ENCODE measurements around the gene DGCR2.

The DGCR2 gene

GRCh38 chr22:19039796-19040280 is 82.4 kb downstream of the DGCR2 start:
- Histone ChIP-seq H4K20me1 (ENCODE audit: insufficient read depth, low read length) (no peaks in the 10 kb centered on the region), H3K9me3 (replicated peaks; ENCODE audit: insufficient read depth, low read length) (no peaks in the 10 kb centered on the region), H3K27me3 (replicated peaks; ENCODE audit: insufficient read depth, low read length) (no peaks in the 10 kb centered on the region), H2AFZ (ENCODE audit: low read length) (no peak overlapping the region), H3K4me3 (ENCODE audit: low read length) (no peak overlapping the region), H3F3A (ENCODE audit: insufficient read depth, low read length) (no peaks in the 10 kb centered on the region), H3K27ac (ENCODE audit: low read length) (no peak overlapping the region), H3K4me1 (ENCODE audit: low read length) (no peaks in the 10 kb centered on the region), H3K79me2 (ENCODE audit: low read length) (no peaks in the 10 kb centered on the region), H3K36me3 (replicated peaks; ENCODE audit: insufficient read depth, low read length) (no peaks in the 10 kb centered on the region), H3K9me2 (replicated peaks; ENCODE audit: insufficient read depth, low read length) (no peaks in the 10 kb centered on the region), H3K9ac (ENCODE audit: low read length) (no peak overlapping the region), H3K4me2 (ENCODE audit: low read depth, low read length) (no peak overlapping the region)
- no peak for TF ChIP-seq EZH2phosphoT487 (IDR thresholded peaks at IDR 0.05; ENCODE audit: low read length)
- TF ChIP-seq EZH2 (optimal IDR thresholded peaks at IDR 0.05; ENCODE audit: low read depth, low read length), result no peak
- TF ChIP-seq, protein P1, sequence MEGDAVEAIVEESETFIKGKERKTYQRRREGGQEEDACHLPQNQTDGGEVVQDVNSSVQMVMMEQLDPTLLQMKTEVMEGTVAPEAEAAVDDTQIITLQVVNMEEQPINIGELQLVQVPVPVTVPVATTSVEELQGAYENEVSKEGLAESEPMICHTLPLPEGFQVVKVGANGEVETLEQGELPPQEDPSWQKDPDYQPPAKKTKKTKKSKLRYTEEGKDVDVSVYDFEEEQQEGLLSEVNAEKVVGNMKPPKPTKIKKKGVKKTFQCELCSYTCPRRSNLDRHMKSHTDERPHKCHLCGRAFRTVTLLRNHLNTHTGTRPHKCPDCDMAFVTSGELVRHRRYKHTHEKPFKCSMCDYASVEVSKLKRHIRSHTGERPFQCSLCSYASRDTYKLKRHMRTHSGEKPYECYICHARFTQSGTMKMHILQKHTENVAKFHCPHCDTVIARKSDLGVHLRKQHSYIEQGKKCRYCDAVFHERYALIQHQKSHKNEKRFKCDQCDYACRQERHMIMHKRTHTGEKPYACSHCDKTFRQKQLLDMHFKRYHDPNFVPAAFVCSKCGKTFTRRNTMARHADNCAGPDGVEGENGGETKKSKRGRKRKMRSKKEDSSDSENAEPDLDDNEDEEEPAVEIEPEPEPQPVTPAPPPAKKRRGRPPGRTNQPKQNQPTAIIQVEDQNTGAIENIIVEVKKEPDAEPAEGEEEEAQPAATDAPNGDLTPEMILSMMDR (IDR thresholded peaks at IDR 0.05; ENCODE audit: low read length), result no peak
- no peak for DNase-seq

- Histone ChIP-seq H3F3A (ENCODE audit: insufficient read depth, low read length) (no peaks in the 10 kb centered on the region), H3K4me3 (ENCODE audit: low read length) (no peak overlapping the region), H3K9ac (ENCODE audit: low read length) (no peak overlapping the region), H3K27me3 (replicated peaks; ENCODE audit: insufficient read depth, low read length) (no peaks in the 10 kb centered on the region), H4K20me1 (ENCODE audit: insufficient read depth, low read length) (no peaks in the 10 kb centered on the region), H3K4me1 (ENCODE audit: low read length) (no peaks in the 10 kb centered on the region), H2AFZ (ENCODE audit: low read length) (no peak overlapping the region), H3K36me3 (replicated peaks; ENCODE audit: insufficient read depth, low read length) (no peaks in the 10 kb centered on the region), H3K4me2 (ENCODE audit: low read depth, low read length) (no peak overlapping the region), H3K9me2 (replicated peaks; ENCODE audit: insufficient read depth, low read length) (no peaks in the 10 kb centered on the region), H3K27ac (ENCODE audit: low read length) (no peak overlapping the region), H3K9me3 (replicated peaks; ENCODE audit: insufficient read depth, low read length) (no peaks in the 10 kb centered on the region), H3K79me2 (ENCODE audit: low read length) (no peaks in the 10 kb centered on the region)
- TF ChIP-seq, protein P1 (IDR thresholded peaks at IDR 0.05; ENCODE audit: low read length), result no peak
- no peak for TF ChIP-seq EZH2 (optimal IDR thresholded peaks at IDR 0.05; ENCODE audit: low read depth, low read length)
- no peak for DNase-seq
Observed at GRCh38 chr22:19039448-19039780, 82.8 kb downstream of the DGCR2 start.

DNA sequence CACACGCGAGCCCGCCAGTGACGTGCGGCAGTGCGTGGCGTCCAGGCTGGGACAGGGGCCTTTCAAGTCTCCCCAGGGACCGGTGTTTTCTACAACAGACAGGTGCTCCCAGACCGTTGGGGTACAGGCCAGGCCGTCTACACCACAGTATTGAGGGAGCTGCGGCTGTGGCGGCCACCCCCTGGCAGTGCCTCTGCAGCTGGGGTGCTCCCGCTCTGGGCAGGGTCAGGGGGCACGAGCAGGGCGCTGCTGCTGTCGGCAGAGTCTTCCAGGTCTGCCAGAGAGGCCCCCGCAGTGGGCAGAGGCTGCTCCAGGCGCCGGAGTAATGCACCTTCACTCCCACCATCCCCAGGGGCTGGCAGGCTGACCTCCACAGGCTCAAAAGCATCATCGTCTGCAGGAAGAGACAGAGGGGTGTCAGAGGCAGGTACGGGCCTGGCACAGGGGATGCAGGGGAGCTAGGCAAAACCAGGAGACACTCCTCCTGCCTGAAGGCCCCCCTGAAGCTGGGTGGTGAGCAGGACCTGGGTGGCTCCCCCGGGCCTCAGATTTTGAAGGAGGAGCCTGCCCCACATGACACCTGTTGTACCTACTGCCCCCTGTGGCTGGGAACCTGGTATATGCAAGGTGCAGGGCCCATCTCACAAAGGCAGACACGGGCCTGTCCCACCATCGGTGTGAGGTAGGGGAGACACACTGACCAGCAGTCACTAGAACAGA is 83.3 kb downstream of the DGCR2 start:
- H3K9me3 ChIP-seq (replicated peaks; ENCODE audit: insufficient read depth, low read length), result no peaks in the 10 kb centered on the region
- no peak overlapping the region for H3K27ac ChIP-seq (ENCODE audit: low read length)
- no peaks in the 10 kb centered on the region for H3K27me3 ChIP-seq (replicated peaks; ENCODE audit: insufficient read depth, low read length)
- H3K4me3 ChIP-seq (ENCODE audit: low read length), result no peak overlapping the region
- no peaks in the 10 kb centered on the region for H3K4me1 ChIP-seq (ENCODE audit: low read length)
- H3K36me3 ChIP-seq (replicated peaks; ENCODE audit: insufficient read depth, low read length), result no peaks in the 10 kb centered on the region
- TF ChIP-seq EZH2 (optimal IDR thresholded peaks at IDR 0.05; ENCODE audit: low read depth, low read length) (no peak), EZH2phosphoT487 (IDR thresholded peaks at IDR 0.05; ENCODE audit: low read length) (no peak)
- TF ChIP-seq, protein P1 (IDR thresholded peaks at IDR 0.05; ENCODE audit: low read length), result no peak
- no peaks in the 10 kb centered on the region for H4K20me1 ChIP-seq (ENCODE audit: insufficient read depth, low read length)
- no peaks in the 10 kb centered on the region for H3F3A ChIP-seq (ENCODE audit: insufficient read depth, low read length)
- no peak for DNase-seq
- no peak overlapping the region for H3K4me2 ChIP-seq (ENCODE audit: low read depth, low read length)
- H2AFZ ChIP-seq (ENCODE audit: low read length), result no peak overlapping the region
- no peak overlapping the region for H3K9ac ChIP-seq (ENCODE audit: low read length)
- H3K9me2 ChIP-seq (replicated peaks; ENCODE audit: insufficient read depth, low read length), result no peaks in the 10 kb centered on the region
- H3K79me2 ChIP-seq (ENCODE audit: low read length), result no peaks in the 10 kb centered on the region
